Neural progenitor cell (in vitro differentiated cells): ENCODE measurements around the gene LYZL4. TPM values are rescaled to one million over a fixed set of nuclear protein-coding genes. Genes with fewer than 3 reads are reported as not detected.

Experiments used
- DNase-seq: peaks from one replicate; pipeline ENCODE4 v3.0.0-alpha.2; 2016; ENCODE audit warnings: low spot score
- H2AFZ ChIP-seq: fragments of 200-600 bp; sonication (generic); replicated peaks from 2 replicates; pipeline ENCODE4 v1.6.1; 2016; ENCODE audit warnings: antibody characterized with exemption
- H3F3A ChIP-seq: fragments of 200-600 bp; sonication (generic); 2 replicates; pipeline ENCODE4 v1.6.1; 2016; ENCODE audit warnings: antibody characterized with exemption, low read depth
- H3K27ac ChIP-seq: fragments of 200-600 bp; sonication (generic); 2 replicates; pipeline ENCODE4 v1.5.1; 2016; ENCODE audit warnings: mild to moderate bottlenecking
- H3K27me3 ChIP-seq: fragments of 200-600 bp; sonication (generic); 2 replicates; pipeline ENCODE4 v1.6.1; 2016; ENCODE audit warnings: mild to moderate bottlenecking, moderate library complexity
- H3K36me3 ChIP-seq: fragments of 200-600 bp; sonication (generic); 2 replicates; pipeline ENCODE4 v1.5.1; 2016
- H3K4me1 ChIP-seq: fragments of 200-600 bp; sonication (generic); 2 replicates; pipeline ENCODE4 v1.6.1; 2016; ENCODE audit warnings: mixed run types
- H3K4me2 ChIP-seq: fragments of 200-600 bp; sonication (generic); 2 replicates; pipeline ENCODE4 v1.6.1; 2016
- H3K4me3 ChIP-seq: fragments of 200-600 bp; sonication (generic); 2 replicates; pipeline ENCODE4 v1.5.1; 2016
- H3K79me2 ChIP-seq: fragments of 200-600 bp; sonication (generic); 2 replicates; pipeline ENCODE4 v1.6.1; 2016; ENCODE audit warnings: low read depth
- H3K9ac ChIP-seq: fragments of 200-600 bp; sonication (generic); 2 replicates; pipeline ENCODE4 v1.6.1; 2016
- H3K9me3 ChIP-seq: fragments of 200-600 bp; sonication (generic); 2 replicates; pipeline ENCODE4 v1.5.1; 2016; ENCODE audit warnings: low read depth
- H4K20me1 ChIP-seq: fragments of 200-600 bp; sonication (generic); 2 replicates; pipeline ENCODE4 v1.6.1; 2016; ENCODE audit warnings: low read depth
- H3K27ac Mint-ChIP-seq: 3 replicates; pipeline ENCODE4 v1.8.0; 2021; ENCODE audit warnings: mixed read lengths
- H3K27me3 Mint-ChIP-seq: 2 replicates; pipeline ENCODE4 v1.8.0; 2022; ENCODE audit warnings: low read depth, mild to moderate bottlenecking, inconsistent platforms, moderate library complexity, mixed read lengths; ENCODE audit not compliant: insufficient read depth
- H3K36me3 Mint-ChIP-seq: 3 replicates; pipeline ENCODE4 v1.8.0; 2021; ENCODE audit warnings: mixed read lengths
- H3K4me1 Mint-ChIP-seq: 3 replicates; pipeline ENCODE4 v1.8.0; 2021; ENCODE audit warnings: mixed read lengths
- H3K4me3 Mint-ChIP-seq: 3 replicates; pipeline ENCODE4 v1.8.0; 2021; ENCODE audit warnings: mild to moderate bottlenecking, moderate library complexity, mixed read lengths
- H3K9me3 Mint-ChIP-seq: 3 replicates; pipeline ENCODE4 v1.8.0; 2020; ENCODE audit warnings: mixed read lengths
- EZH2 ChIP-seq: fragments of 200-600 bp; sonication (generic); IDR thresholded peaks from 2 replicates; pipeline ENCODE4 v1.6.1; 2017; ENCODE audit warnings: antibody characterized with exemption, mild to moderate bottlenecking, moderate library complexity
- EZH2phosphoT487 ChIP-seq: fragments of 200-600 bp; sonication (generic); IDR thresholded peaks from 2 replicates; pipeline ENCODE4 v1.6.1; 2017; ENCODE audit warnings: antibody characterized with exemption
- total RNA-seq: library from RNA; depleted of rRNA; stranded (reverse); fragments of >200 nt; gene quantifications from 2 replicates; pipeline ENCODE4 v1.2.3, GENCODE V29; 2015; ENCODE audit warnings: low replicate concordance
- TF ChIP-seq, protein P1 (sequence below): fragments of 200-600 bp; sonication (generic); IDR thresholded peaks from 2 replicates; pipeline ENCODE4 v1.5.1; 2017; ENCODE audit warnings: antibody characterized with exemption, mild to moderate bottlenecking

LYZL4 gene
- total RNA-seq, 1 donor from 2014 or later: not detected

DNA sequence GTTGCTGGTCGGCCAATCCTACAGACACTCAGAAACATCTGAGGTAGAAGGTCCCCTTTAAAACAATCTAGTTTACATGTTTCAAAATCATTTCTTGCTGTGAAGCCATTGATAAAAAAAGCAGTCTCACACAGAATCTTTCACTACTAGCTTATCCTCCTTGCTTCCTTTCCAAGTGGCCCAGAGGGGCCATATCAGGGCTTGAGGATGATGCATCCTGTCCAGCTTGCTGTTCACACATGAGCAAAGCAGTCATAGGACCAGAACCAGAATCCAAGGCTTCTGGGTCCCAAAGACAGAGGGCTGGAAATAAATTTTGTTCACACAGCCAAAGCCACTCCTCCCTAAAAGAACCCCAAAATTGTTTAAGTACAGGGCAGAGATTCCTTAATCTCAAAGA lies 9.2 kb upstream of the LYZL4 start:
- Histone ChIP-seq H3K27me3 (no peaks in the 10 kb centered on the region), H3K27ac (no peak overlapping the region), H3K36me3 (no peaks in the 10 kb centered on the region), H3F3A (no peaks in the 10 kb centered on the region), H2AFZ (no peak overlapping the region), H3K4me1 (no peaks in the 10 kb centered on the region), H3K4me2 (no peak overlapping the region), H3K4me3 (no peak overlapping the region), H3K79me2 (no peaks in the 10 kb centered on the region), H4K20me1 (no peaks in the 10 kb centered on the region), H3K9me3 (no peaks in the 10 kb centered on the region), H3K9ac (no peak overlapping the region)
- Mint-ChIP-seq H3K4me3 (no peak overlapping the region), H3K9me3 (no peaks in the 10 kb centered on the region), H3K27ac (no peak overlapping the region), H3K4me1 (peaks cover 2% of the 10 kb centered on the region), H3K27me3 (peaks cover 9% of the 10 kb centered on the region), H3K36me3 (no peaks in the 10 kb centered on the region)
- no peak for TF ChIP-seq EZH2
- TF ChIP-seq, protein P1, sequence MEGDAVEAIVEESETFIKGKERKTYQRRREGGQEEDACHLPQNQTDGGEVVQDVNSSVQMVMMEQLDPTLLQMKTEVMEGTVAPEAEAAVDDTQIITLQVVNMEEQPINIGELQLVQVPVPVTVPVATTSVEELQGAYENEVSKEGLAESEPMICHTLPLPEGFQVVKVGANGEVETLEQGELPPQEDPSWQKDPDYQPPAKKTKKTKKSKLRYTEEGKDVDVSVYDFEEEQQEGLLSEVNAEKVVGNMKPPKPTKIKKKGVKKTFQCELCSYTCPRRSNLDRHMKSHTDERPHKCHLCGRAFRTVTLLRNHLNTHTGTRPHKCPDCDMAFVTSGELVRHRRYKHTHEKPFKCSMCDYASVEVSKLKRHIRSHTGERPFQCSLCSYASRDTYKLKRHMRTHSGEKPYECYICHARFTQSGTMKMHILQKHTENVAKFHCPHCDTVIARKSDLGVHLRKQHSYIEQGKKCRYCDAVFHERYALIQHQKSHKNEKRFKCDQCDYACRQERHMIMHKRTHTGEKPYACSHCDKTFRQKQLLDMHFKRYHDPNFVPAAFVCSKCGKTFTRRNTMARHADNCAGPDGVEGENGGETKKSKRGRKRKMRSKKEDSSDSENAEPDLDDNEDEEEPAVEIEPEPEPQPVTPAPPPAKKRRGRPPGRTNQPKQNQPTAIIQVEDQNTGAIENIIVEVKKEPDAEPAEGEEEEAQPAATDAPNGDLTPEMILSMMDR: no peak
- TF ChIP-seq EZH2phosphoT487: no peak
- no peak for DNase-seq

DNA sequence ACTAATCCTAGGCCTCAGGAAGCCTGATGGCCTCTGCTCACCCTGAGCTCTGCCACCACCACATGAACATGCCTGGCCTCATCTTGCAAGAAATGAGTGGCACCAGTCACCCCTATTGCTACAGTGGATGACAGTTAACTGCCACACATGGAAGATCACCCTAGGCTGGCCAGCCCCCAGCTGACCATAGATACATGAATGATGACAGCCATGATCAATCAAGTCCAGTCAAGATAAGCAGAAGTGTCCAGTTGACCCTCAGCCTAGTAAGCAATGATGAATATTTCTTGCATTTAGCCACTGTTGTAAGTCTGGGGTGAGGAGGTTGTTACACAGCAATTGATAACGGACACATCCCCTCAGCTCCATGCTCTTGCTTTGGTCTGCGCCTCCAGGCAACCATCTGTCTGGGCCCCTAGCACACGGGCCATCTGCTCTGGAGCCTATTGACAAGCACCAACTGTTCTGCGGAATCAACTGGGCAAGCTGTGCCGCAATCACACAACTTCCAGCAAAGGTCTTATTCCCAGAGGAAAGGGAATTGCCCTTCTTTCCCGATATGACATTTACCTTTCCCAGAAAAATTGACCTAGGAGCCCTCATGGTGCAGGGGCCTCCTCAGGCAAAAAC lies 2.2 kb upstream of the LYZL4 start:
- no peaks in the 10 kb centered on the region for H3K36me3 Mint-ChIP-seq
- H3K9me3 Mint-ChIP-seq: no peaks in the 10 kb centered on the region
- no peaks in the 10 kb centered on the region for H3F3A ChIP-seq
- H3K4me3 Mint-ChIP-seq: no peak overlapping the region
- no peak for TF ChIP-seq EZH2phosphoT487
- no peaks in the 10 kb centered on the region for H4K20me1 ChIP-seq
- no peak overlapping the region for H3K4me2 ChIP-seq
- no peak overlapping the region for H3K27ac Mint-ChIP-seq
- peaks cover 2% of the 10 kb centered on the region for H3K27me3 Mint-ChIP-seq
- H3K9me3 ChIP-seq: no peaks in the 10 kb centered on the region
- no peaks in the 10 kb centered on the region for H3K27me3 ChIP-seq
- no peak overlapping the region for H3K27ac ChIP-seq
- H3K9ac ChIP-seq: no peak overlapping the region
- no peaks in the 10 kb centered on the region for H3K4me1 Mint-ChIP-seq
- no peak for DNase-seq
- H3K79me2 ChIP-seq: no peaks in the 10 kb centered on the region
- H3K4me3 ChIP-seq: no peak overlapping the region
- H2AFZ ChIP-seq: no peak overlapping the region
- H3K36me3 ChIP-seq: no peaks in the 10 kb centered on the region
- no peaks in the 10 kb centered on the region for H3K4me1 ChIP-seq

DNA sequence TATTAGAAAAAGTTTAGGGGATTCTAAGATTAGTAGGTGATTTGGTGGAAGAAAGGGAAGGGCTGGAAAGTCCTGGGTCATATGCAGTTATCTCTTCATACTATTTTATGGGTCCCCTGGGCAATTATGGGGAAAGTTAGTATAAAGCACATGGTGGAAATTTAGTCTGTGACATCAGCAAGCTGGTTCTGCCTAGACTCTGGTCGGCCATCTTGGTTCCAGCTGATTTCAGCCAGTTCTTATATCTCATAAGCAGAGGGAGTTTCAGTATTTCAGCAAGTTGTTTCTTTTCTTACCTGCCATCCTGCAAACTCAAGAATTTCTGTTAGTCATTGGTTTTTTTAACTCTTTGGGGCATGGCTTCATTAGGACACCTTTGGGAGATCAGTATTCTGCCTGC lies 1.0 kb upstream of the LYZL4 start:
- H3K9me3 Mint-ChIP-seq: no peaks in the 10 kb centered on the region
- Histone ChIP-seq H3K79me2 (no peaks in the 10 kb centered on the region), H3K9me3 (no peaks in the 10 kb centered on the region), H4K20me1 (no peaks in the 10 kb centered on the region), H3F3A (no peaks in the 10 kb centered on the region), H3K36me3 (no peaks in the 10 kb centered on the region), H3K4me3 (no peak overlapping the region), H3K27me3 (no peaks in the 10 kb centered on the region), H3K4me1 (no peaks in the 10 kb centered on the region), H2AFZ (no peak overlapping the region), H3K4me2 (no peak overlapping the region), H3K27ac (no peak overlapping the region), H3K9ac (no peak overlapping the region)
- no peak overlapping the region for H3K4me3 Mint-ChIP-seq
- H3K4me1 Mint-ChIP-seq: no peaks in the 10 kb centered on the region
- DNase-seq: no peak
- TF ChIP-seq, protein P1: no peak
- TF ChIP-seq EZH2phosphoT487 (no peak), EZH2 (no peak)
- no peaks in the 10 kb centered on the region for H3K36me3 Mint-ChIP-seq
- peaks cover 2% of the 10 kb centered on the region for H3K27me3 Mint-ChIP-seq
- no peak overlapping the region for H3K27ac Mint-ChIP-seq

DNA sequence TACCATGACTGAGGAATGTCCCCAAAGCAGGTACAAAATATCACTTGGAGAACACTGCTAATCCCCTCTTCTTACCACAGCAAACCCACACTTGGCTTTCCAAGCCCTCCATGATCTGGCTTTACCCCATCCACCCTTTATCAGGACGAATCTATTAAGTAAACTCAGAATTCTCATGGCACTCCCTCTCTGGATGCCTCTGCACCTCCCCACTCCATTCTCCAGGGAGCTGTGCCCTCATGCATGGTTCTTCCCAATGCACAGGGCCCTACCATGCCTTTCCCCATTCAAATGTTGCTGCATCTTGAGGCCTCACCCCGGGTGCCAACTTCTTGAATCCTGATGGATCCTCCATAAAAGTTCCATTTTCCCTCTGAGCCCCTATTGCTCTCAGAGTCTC lies 2.3 kb downstream of the LYZL4 start:
- H3K9me3 ChIP-seq: no peaks in the 10 kb centered on the region
- no peaks in the 10 kb centered on the region for H3K79me2 ChIP-seq
- H3K27me3 ChIP-seq: no peaks in the 10 kb centered on the region
- H3K4me1 ChIP-seq: no peaks in the 10 kb centered on the region
- H3K4me2 ChIP-seq: no peak overlapping the region
- no peaks in the 10 kb centered on the region for H4K20me1 ChIP-seq
- Mint-ChIP-seq H3K27ac (no peak overlapping the region), H3K4me3 (no peak overlapping the region), H3K36me3 (no peaks in the 10 kb centered on the region), H3K27me3 (peaks cover 2% of the 10 kb centered on the region), H3K4me1 (no peaks in the 10 kb centered on the region), H3K9me3 (no peaks in the 10 kb centered on the region)
- no peak for TF ChIP-seq EZH2phosphoT487
- TF ChIP-seq, protein P1: no peak
- TF ChIP-seq EZH2: no peak
- no peak overlapping the region for H3K27ac ChIP-seq
- no peaks in the 10 kb centered on the region for H3K36me3 ChIP-seq
- H3K4me3 ChIP-seq: no peak overlapping the region
- no peak overlapping the region for H2AFZ ChIP-seq
- H3K9ac ChIP-seq: no peak overlapping the region
- no peaks in the 10 kb centered on the region for H3F3A ChIP-seq
- DNase-seq: no peak
